ENCODE measurements around the gene CNPY1. TPM values are rescaled to one million over a fixed set of nuclear protein-coding genes. Genes with fewer than 3 reads are reported as not detected.
"Not testable (repeated sequence)": the region's sequence is repeated elsewhere in the genome, so short reads cannot be mapped to it uniquely, and the experiment has no call there.

Gene CNPY1
- total RNA-seq (not detected), total RNA-seq (0 to 0.08 (median 0) reads per million in 172 experiments)
- not detected for polyA plus RNA-seq (2013, experiment 1 of 2)
- not detected for polyA plus RNA-seq (2013, experiment 2 of 2)

DNA sequence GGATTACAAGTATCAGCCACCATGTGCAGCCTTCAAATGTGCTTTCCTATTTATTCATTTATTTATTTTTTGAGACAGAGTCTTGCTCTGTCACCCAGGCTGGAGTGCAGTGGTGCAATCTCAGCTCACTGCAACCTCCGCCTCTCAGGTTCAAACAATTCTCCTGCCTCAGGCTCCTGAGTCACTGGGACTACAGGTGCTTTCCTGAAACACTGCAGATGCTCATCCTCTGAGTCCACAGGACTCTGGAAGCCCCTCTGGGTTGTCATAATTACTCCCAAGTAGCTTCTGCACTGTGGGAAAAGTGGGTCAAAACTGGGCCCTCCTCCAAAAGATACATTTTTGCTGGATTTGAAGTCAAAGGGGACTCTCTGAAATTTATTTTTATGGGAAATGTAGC, at the start of gene CNPY1:
Gene CNPY1, minus strand, starts transcription at position 111 of the 400 bp plus-strand sequence. CDS start 630 bp downstream, outside the sequence.
- H3K36me3 Mint-ChIP-seq (ENCODE audit: low read depth); CTCF ChIA-PET; H3K4me1 Mint-ChIP-seq (ENCODE audit: low read depth); H3K4me3 Mint-ChIP-seq; H3K4me1 ChIP-seq (ENCODE audit: insufficient read depth, low read length); H3K36me3 ChIP-seq (ENCODE audit: insufficient read depth, low read length); H3K27ac ChIP-seq (ENCODE audit: low read depth in 1 of 2, low read length in 2 of 2); POLR2A ChIA-PET; ATAC-seq (ENCODE audit: poor library complexity); intact Hi-C loops (cut with DNase I, micrococcal nuclease); H3K9me3 Mint-ChIP-seq; H3K27me3 ChIP-seq (ENCODE audit: control insufficient read depth in 1 of 2, insufficient read depth in 2 of 2, low read length in 2 of 2); H3K4me3 ChIP-seq (ENCODE audit: low read length); DNase-seq; H3K27ac Mint-ChIP-seq; H3K9me3 ChIP-seq (ENCODE audit: control insufficient read depth in 1 of 2, insufficient read depth in 1 of 2, low read length in 2 of 2): not testable (repeated sequence)
- peaks cover 11% of the 10 kb centered on the region for H3K27me3 Mint-ChIP-seq

DNA sequence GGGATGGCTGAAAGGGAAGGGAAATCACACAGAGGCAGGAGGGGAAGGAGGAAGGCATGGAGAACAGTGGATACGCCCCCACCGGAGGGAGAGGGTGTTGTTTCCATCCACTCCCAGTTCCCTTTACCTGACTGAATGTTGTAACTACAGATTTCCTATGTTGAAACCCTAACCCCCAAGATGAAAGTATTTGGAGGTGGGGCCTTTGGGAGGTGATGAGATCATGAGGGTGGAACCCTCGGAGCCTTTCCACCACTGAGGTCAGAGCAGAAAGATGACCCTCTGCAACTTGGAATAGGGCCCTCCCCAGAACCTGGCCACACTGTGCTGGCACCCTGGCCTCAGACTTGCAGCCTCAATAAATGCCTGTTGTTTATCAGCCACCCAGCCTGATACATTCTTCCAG, 48.6 kb upstream of the CNPY1 start:
- POLR2A ChIA-PET = no interaction called here

DNA sequence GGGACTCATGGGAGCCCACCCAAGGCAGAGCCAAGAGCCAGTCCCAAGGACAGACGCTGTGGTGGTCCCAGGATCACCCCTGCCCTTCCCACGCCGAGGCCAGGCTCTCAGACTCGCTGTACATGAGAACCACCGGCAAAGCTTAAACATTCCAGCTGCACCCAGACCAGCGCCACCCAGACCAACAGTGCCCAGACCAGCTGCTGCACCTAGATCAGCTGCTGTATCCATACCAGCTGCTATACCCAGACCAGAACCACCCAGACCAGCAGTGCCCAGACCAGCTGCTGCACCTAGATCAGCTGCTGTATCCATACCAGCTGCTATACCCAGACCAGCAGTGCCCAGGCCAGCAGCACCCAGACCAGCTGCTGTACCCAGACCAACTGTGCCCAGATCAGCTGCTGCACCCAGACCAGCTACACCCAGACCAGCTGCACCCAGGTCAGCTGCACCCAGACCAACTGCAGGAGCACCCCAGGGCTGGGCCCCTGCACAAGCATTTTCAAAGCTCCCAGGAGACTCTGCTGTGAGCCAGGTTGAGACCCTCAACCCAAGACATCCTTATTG, 47.9 kb upstream of the CNPY1 start:
- no peaks in the 10 kb centered on the region for H3K4me1 Mint-ChIP-seq (ENCODE audit: low read depth)
- DNase-seq (no peak), ATAC-seq (ENCODE audit: poor library complexity) (no peak)
- CTCF ChIA-PET = no interaction called here
- peaks cover 24% of the 10 kb centered on the region for H3K27me3 Mint-ChIP-seq
- no peaks in the 10 kb centered on the region for H3K36me3 ChIP-seq (ENCODE audit: insufficient read depth, low read length)
- H3K4me1 ChIP-seq (ENCODE audit: insufficient read depth, low read length) = peaks cover 3% of the 10 kb centered on the region
- H3K9me3 ChIP-seq (ENCODE audit: control insufficient read depth in 1 of 2, insufficient read depth in 1 of 2, low read length in 2 of 2) = no peaks in the 10 kb centered on the region
- POLR2A ChIA-PET = no interaction called here
- H3K27ac ChIP-seq (ENCODE audit: low read depth in 1 of 2, low read length in 2 of 2) = no peak overlapping the region
- intact Hi-C loops (cut with DNase I, micrococcal nuclease) = no loop called here
- H3K9me3 Mint-ChIP-seq = no peaks in the 10 kb centered on the region
- no peak overlapping the region for H3K4me3 ChIP-seq (ENCODE audit: low read length)
- no peak overlapping the region for H3K4me3 Mint-ChIP-seq
- H3K27me3 ChIP-seq (ENCODE audit: control insufficient read depth in 1 of 2, insufficient read depth in 2 of 2, low read length in 2 of 2) = peaks cover 1 to 3% of the 10 kb centered on the region in 2 experiments
- TF ChIP-seq, protein P1, sequence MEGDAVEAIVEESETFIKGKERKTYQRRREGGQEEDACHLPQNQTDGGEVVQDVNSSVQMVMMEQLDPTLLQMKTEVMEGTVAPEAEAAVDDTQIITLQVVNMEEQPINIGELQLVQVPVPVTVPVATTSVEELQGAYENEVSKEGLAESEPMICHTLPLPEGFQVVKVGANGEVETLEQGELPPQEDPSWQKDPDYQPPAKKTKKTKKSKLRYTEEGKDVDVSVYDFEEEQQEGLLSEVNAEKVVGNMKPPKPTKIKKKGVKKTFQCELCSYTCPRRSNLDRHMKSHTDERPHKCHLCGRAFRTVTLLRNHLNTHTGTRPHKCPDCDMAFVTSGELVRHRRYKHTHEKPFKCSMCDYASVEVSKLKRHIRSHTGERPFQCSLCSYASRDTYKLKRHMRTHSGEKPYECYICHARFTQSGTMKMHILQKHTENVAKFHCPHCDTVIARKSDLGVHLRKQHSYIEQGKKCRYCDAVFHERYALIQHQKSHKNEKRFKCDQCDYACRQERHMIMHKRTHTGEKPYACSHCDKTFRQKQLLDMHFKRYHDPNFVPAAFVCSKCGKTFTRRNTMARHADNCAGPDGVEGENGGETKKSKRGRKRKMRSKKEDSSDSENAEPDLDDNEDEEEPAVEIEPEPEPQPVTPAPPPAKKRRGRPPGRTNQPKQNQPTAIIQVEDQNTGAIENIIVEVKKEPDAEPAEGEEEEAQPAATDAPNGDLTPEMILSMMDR (IDR thresholded peaks at IDR 0.05) = no peak
- H3K27ac Mint-ChIP-seq = no peak overlapping the region
- H3K36me3 Mint-ChIP-seq (ENCODE audit: low read depth) = no peaks in the 10 kb centered on the region

More for the DNA sequence above, 48.6 kb upstream of the CNPY1 start:
- intact Hi-C loops (cut with DNase I, micrococcal nuclease) = no loop called here
- DNase-seq (no peak), ATAC-seq (ENCODE audit: poor library complexity) (no peak)
- Mint-ChIP-seq H3K4me3 (no peak overlapping the region), H3K9me3 (no peaks in the 10 kb centered on the region), H3K4me1 (ENCODE audit: low read depth) (no peaks in the 10 kb centered on the region), H3K27ac (no peak overlapping the region), H3K27me3 (peaks cover 31% of the 10 kb centered on the region), H3K36me3 (ENCODE audit: low read depth) (no peaks in the 10 kb centered on the region)
- Histone ChIP-seq H3K4me1 (ENCODE audit: insufficient read depth, low read length) (peaks cover 3% of the 10 kb centered on the region), H3K9me3 (ENCODE audit: control insufficient read depth in 1 of 2, insufficient read depth in 1 of 2, low read length in 2 of 2) (no peaks in the 10 kb centered on the region), H3K27ac (ENCODE audit: low read depth in 1 of 2, low read length in 2 of 2) (no peak overlapping the region), H3K27me3 (ENCODE audit: control insufficient read depth in 1 of 2, insufficient read depth in 2 of 2, low read length in 2 of 2) (peaks cover 3 to 4% of the 10 kb centered on the region in 2 experiments), H3K36me3 (ENCODE audit: insufficient read depth, low read length) (no peaks in the 10 kb centered on the region), H3K4me3 (ENCODE audit: low read length) (no peak overlapping the region)
- CTCF ChIA-PET = no interaction called here
- TF ChIP-seq, protein P1 (IDR thresholded peaks at IDR 0.05) = no peak

Measured in CD4-positive, alpha-beta T cell (primary cell).